Measurements from ENCODE around the gene NUP93.
"Not testable (repeated sequence)": the region's sequence is repeated elsewhere in the genome, so short reads cannot be mapped to it uniquely, and the experiment has no call there.

The NUP93 gene

DNA sequence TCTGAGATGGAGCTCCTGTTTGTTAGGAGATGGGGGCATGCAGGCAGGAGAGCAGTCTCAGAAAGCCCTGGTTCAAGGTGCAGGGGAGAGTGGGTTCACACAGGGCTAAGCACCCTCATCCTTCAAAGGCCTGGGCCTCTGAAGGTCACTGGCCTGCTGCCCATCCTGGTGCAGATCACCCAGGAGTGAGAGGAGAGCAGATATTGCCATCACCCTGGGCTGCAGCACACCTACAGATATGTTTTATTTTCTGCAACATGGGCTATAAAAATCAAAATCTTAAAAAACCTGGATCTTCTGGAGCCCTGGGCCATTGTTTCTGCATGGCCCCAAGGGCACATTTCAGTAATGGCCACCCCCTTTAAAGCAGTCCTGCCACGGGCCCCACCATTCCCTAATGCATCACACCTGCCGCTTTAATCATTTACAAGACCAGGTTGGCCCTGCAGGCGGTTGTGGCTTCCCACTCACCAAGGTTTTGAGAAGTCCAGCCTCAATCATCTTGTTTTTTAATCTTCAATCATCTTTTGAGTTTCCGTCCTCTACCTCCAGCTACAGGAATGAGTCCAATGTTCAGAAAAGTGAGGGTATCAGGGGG lies 20.4 kb upstream of the NUP93 start:
- no peak for DNase-seq (ENCODE audit: low spot score)

DNA sequence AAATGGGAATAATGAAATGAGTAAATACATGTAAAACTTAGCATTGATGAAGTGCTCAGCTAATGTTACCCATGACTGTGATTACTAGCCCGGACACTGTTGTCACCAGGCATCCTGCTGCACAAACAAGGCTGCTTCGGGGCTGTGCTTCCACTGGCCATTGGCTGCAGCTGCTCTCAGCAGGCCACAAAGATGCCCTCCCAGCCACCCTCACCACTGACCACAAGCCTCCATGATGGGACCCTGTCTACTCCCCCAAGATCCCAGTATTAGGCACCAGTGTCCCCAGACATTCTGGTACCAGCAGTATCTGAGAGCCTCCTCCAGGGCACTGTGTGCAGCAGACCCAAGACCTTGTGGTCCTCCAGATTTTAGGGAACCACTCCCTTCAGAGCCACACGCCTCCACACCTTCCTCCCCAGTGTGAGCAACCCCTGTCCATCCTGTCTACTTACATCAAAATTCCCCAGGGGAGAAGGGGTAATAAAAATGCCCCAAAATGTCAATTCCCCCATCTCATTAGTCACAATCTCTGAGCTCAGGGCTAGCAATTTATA lies 19.7 kb upstream of the NUP93 start:
- DNase-seq (ENCODE audit: low spot score) = no peak

DNA sequence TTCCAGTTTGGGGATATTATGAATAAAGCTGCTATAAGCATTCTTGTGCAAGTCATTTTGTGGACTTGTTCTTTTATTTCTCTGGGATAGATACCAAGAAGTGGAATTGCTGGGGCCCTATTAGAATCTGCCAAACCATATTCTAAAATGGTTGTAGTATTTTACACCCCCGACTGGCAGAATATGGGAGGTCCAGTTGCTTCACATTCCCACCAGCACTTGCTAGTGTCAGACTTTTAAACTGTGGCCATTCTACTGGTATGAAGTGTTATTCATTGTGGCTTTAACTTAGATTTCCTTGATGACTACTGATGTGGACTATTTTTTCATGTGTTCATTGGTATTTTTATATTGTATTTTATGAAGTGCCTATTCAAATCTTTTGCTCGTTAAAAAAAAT lies 18.1 kb upstream of the NUP93 start:
- DNase-seq (ENCODE audit: low spot score) = no peak

DNA sequence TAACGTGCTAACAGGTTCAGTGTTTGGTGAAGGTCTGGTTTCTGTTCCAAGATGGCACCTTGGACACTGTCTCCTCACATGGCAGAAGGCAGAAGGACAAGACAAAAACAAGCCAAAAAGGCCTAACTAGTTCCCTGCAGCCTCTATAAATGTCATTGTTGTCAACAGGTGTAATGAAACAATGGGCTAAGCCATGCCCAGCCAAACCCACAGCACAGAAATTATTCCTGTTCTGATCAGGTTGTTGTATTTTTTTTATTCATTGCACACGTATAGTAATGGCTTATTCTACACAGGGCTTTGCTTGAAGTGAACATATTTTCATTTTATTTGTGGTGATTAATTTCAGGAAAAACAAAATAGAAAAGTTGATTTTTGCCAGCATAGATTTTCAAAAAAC lies 16.1 kb upstream of the NUP93 start:
- no peak for DNase-seq (ENCODE audit: low spot score)

DNA sequence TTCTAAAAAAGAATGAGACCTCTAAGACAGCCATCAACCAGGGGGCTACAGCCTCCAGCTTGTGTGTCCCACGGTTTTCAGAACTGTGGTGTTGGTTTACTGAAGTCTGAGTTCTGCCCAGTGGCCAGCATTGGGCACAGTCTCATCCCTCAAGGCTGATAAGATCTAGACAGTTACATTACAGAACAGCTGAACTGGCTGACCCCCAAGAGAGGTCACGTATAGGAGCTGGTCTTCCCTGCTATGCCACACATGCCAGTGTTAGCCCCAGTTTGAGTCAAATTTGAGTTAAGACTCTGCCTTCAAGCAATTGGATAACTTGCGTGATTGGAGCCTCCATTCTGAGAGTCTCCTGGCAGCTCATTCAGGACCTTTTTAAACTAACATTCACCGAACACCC lies 14.8 kb upstream of the NUP93 start:
- DNase-seq (ENCODE audit: low spot score) = no peak

DNA sequence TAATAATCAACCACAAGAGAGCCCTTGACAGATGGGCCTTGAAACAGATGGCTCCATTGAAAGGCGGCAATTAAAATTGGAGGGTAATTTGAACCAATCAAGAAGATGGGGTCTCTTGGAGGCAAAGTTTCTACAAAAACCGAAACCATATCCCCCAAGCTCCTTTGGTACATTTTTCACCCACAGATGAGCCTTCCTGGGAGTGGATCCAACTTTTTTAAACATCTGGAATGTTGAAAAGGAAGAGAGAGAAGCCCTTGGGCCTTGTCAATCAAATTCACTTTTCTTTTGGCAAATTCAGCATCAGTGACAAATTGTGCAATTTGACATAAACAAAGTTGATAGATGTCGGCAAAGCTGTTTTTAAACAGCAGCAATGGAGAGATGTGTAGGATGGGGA lies 13.2 kb upstream of the NUP93 start:
- DNase-seq (ENCODE audit: low spot score) = no peak

DNA sequence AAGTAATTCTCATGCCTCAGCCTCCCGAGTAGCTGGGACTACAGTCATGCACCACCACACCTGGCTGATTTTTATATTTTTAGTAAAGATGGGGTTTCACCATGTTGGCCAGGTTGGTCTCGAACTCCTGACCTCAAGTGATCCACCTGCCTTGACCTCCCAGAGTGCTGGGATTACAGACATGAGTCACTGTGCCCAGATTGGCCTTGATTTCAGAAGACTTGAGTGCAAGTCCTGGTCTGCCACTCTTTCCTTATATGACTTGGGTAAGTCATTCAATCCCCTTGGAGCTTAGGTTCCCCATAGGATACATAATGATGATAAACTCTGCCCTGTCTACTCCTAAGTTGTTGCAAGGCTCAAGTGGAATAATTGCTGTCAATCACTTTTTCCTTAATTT lies 12.4 kb upstream of the NUP93 start:
- not testable (repeated sequence) for DNase-seq (ENCODE audit: low spot score)

DNA sequence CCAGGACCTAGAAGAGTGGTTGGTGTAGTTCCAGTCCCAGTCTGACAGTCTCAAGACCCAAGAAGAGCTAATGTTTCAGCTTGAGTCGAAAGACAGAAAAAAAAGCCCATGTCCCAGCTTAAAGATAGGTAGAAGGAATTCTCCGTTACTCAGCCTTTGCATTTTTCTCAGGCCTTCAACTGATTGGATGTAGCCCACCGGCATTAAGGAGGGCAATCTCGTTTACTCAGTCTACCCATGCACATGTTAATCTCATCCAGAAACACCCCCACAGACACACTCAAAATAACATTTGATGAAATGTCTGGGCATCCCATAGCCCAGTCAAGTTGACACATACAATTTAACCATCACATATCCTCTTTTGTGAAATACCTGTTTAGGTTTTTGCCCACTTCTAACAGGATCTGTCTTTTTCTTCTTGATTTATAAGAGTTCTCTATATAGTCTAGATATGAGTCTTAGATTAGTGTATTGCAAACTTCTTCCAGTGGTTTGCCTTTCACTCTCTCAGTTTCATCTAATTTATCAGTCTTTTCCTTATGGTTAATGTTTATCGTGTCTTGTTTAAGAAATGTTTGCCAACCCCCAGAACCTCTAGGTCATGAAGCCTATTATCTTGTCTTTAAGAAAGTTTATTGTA lies 7.6 kb upstream of the NUP93 start:
- no peak for DNase-seq (ENCODE audit: low spot score)

DNA sequence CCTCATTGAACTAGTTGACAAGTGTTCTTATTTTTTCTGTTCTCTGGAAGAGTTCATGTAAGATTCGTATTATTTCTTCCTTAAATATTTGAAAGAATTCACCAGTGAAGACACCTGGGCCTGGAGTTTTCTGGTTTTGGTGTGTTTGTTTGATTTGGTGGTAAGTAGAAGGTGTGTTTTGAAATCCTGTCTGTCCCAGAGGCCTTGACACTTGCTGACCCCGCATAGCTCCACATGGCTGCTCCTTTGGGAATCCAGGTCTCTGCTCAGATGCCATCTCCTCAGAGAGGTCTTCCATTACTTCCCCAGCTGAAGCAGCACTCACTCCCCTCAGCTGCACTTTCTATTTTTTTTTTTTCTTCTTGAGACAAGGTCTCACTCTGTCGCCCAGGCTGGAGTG lies 5.7 kb upstream of the NUP93 start:
- no peak for DNase-seq (ENCODE audit: low spot score)

DNA sequence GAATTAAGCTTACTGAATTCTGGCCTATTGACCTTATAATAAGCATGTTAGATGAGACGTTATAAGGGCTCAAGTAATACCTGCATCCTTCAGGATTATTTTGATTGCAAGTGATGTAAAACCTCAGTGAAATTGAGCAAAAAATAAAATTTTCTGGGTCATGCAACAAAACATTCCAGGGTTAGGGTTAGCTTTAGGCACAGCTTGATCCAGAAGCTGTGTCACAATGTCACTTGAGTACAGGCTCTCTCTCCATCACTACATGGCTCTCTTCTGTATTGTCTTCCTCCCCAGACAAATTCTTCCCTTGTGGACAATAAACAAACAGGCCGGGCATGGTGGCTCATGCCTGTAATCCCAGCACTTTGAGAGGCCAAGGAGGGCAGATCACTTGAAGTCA lies 3.6 kb upstream of the NUP93 start:
- no peak for DNase-seq (ENCODE audit: low spot score)

DNA sequence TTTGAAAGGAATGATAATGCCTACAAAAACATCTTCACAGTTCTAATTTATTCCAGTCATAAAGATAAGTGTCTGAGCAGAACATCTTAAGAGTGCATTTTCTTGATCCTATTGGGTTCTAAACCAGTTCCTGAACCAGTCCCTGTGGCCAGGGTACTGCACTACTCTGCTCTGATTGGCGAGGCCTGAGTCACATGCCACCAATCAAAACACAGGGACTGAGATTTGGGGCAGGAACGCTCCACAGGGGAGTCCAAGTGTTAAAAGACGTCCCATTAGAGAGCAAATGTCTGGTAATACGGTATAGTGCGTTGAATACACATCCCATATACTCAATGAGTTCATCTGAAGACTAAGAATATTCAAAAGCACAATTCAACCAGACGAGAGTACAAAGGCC lies 3.0 kb upstream of the NUP93 start:
- DNase-seq (ENCODE audit: low spot score) = no peak

DNA sequence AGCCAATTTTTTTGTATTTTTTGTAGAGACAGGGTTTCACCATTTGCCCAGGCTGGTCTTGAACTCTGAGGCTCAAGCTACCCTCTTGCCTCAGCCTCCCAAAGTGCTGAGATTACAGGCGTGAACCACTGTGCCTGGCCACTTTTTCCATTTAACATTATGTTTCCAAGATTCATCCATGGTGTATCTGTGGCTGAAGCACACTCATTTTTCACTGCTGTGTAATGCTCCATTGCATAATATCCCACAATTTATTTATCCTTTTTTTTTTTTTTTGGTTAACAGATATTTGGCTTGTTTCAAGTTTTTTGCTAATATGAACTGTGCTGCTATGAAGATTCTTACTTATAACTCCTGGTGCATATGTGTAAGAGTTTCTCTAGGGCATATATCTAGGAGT lies 1.9 kb upstream of the NUP93 start:
- DNase-seq (ENCODE audit: low spot score) = no peak

DNA sequence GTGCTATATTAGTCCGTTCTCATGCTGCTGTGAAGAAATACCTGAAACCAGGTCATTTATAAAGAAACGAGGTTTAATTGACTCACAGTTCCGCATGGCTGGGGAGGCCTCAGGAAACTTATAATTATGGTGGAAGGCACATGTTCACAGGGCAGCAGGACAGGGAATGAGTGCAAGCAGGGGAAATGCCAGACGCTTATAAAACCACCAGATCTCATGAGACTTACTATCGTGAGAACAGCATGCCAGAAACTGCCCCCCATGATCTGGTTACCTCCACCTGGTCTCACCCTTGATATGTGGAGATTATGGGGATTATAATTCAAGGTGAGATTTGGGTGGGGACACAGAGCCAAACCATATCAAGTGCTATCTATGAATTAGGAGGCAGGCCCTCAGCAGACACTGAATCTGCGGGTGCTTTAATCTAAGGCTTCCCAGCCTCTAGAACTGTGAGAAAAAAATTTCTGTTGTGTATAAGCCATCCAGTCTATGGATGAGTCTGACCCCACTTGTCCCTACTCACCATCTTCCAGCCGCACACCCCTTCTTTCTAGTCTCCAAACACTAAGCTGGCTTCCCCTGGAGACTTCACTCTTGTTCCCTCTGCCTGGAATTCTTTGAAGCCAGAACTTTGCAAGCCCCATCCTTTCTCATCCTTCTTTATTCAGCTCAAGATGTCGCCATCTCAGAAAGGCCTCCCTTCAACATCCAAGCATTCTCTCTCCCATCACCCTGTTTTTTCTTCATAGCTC lies 772 bp upstream of the NUP93 start:
- DNase-seq (ENCODE audit: low spot score) = no peak

DNA sequence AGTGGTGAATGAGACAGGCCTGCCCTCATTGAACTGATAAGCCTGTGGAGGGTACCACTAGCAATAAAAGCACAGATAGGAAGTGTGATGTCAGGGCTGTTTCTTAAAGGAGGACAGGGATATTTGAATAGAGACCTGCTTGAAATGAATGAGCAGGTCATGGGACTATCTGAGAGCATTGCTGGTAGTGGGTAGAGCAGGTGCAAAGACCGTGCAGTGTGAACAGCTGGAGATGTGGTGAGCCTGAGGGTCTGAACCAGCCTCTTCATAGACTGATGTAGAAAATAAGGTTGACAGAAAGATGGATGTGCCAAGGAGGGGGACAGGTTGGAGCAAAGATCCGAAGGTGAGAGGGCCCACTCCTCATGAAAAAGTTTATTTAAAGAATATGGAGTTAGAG lies 2.4 kb downstream of the NUP93 start:
- DNase-seq (ENCODE audit: low spot score) = no peak

DNA sequence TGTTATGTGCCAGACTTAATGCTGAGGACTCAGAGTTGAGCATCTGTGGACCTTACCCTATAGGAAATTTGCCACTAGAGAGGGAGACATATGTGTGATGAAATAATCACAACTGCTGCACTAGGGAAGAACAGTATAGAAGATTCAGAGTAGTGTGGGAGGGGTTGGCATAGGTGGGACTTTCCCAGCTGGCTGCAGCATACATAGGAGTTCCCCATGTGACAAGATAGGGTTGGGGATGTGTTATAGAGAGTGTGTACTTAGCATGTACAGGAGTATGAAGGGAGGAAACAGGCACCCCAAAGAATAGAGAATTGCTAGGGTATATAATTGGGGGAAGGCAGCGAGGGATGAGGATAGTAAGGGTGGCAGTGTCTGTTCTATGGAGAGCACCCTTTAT lies 2.9 kb downstream of the NUP93 start:
- DNase-seq (ENCODE audit: low spot score) = no peak

DNA sequence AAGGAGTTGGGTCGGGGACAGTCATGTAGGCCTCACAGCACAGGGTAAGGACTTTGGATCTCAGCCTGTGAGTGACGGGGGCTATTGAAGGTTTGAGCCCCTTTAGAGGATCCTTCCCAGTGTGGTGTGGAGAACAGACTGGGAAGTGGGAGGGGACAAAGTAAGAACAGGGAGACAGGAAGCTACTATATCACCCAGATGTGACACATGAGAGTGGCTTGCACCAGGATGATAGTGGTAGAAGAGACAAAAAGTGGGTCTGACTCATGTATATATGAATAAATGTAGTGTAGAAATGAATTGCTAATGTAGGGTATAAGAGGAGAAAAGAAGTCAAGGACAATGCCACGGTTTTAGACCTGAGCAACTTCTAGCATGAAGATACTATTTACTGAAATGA lies 4.5 kb downstream of the NUP93 start:
- DNase-seq (ENCODE audit: low spot score) = no peak

DNA sequence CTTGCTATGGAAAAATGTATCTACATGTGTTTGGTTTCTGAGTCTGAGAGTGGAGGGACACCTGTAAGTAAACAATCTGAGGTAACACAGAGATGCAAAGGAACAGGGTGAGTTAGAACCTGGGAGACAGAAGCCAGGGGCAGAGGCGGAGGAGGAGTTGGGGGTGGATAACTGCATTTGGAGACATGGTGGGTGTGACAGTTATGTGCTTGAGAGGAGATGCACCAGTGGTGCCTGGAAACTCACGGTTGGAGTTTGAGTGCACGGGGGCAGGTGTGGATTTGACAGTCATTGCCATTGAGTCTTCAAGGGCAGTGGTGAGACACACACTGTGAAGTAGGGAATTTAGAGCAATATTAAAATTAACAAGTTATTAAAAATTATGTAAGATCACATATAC lies 6.5 kb downstream of the NUP93 start:
- no peak for DNase-seq (ENCODE audit: low spot score)

DNA sequence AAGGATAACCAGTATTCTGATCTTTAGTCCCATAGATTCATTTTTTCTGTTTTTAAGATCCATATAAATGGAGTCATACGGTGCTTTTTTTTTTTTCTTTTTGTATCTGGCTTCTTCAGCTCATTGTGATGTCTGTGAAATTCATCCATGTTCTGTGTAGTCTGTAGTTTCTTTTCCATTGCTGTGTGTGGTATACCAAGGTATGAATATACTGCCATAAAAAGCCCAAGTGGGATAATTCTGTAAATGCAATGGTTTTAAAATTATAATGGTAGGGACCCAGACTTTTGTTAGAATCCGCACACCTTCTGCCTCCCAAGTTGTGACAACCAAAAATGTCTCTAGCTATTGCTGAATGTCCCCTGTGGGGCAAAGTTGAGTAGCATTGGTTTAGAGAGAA lies 7.6 kb downstream of the NUP93 start:
- DNase-seq (ENCODE audit: low spot score) = no peak

DNA sequence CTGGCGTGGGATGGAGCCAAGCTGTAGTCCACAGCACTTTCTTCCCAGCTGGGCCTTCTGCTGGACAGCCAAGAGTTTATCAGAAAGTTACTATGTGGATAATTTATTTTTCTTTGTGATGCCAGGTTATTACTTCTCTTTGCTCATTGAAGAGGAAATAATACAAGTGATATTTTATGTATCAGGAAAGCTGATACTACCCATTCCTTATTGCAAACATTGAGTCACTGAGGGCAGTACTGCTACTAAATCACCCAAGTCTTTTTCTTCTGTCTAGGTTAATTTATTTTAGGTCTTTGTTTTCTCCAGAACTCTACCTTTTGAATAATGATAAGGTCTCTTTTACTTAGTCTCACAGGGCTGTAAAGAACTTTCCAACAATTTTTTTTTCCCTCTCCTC lies 8.3 kb downstream of the NUP93 start:
- no peak for DNase-seq (ENCODE audit: low spot score)

DNA sequence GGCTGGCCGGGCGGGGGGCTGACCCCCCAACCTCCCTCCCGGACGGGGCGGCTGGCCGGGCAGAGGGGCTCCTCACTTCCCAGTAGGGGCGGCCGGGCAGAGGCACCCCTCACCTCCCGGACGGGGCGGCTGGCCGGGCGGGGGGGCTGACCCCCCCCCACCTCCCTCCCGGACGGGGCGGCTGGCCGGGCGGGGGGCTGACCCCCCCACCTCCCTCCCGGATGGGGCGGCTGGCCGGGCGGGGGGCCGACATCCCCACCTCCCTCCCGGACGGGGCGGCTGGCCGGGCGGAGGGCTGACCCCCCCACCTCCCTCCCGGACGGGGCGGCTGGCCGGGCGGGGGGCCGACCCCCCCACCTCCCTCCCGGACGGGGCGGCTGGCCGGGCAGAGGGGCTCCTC lies 9.4 kb downstream of the NUP93 start:
- not testable (repeated sequence) for DNase-seq (ENCODE audit: low spot score)

DNA sequence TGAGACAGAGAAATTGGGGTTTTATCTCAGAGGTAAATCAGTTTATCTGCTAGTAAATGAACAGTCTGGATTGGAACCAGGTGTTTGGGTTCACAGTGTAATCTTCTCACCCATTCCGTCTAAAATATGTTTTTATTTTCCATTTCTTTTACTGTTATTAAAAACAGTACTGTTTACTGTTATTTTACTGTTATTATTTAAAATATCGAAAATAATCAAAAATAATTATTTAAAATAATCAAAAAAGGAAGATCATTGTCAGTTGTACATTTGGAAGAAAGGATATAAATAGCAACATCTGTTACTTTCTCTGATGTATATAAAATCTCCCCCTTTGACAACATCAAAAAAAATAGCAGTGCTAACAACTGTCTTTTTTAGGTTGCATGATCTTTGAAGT lies 11.5 kb downstream of the NUP93 start:
- no peak for DNase-seq (ENCODE audit: low spot score)

DNA sequence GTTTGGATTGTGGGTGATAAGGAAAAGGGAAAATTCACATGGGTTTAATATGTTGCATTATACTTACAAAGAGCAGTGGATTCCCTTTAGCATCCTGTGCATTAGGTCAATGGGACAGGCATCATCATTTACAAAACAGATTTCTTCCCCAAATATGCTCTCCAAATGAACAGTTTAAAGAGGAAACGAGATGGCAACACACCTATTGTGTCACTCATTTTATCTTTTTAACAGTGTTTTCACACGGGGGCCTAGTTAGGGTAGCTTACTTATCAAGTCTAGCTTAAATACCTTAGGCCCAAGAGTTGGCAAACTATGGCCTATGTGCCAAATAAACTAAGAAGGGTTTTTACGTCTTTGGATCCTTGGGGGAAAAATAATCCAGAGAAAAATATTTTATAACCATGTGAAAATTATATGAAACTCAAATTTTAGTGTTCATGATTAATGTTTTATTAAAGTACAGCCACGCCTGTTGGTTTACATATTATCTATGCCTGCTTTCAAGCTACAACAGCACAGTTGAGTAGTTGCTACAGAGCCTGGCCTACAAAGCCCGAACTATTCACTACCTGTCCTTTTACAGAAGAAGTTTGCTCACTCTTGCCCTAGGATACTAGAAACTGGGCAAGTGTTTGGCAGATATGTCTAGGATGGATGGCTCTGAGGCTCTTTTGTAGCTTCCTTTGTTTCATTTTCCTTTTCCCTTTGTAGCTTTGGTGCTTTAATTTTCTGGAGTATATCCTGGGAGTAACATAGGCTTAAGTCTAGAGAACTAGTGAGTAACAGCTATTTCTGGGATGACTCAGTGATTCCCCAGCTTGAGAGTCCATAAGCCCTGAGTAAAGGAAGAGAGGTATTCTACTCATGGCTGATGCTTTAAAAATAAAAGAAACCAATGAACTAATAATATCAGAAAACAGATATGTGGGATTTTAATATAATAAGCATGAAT lies 12.4 kb downstream of the NUP93 start:
- DNase-seq (ENCODE audit: low spot score) = peak; percentile 15
